GM23248 (cell line): ENCODE data around the gene ZBTB20. TPM values are rescaled to one million over a fixed set of nuclear protein-coding genes. Genes with fewer than 3 reads are reported as not detected.

Experiments used
- DNase-seq: peaks from one replicate; pipeline ENCODE4 v3.0.0-alpha.2; 2015
- H2AFZ ChIP-seq: fragments of 200-600 bp; sonication (generic); 2 replicates; pipeline ENCODE4 v1.6.1; 2016; ENCODE audit warnings: antibody characterized with exemption
- H3F3A ChIP-seq: fragments of 200-600 bp; sonication (generic); 2 replicates; pipeline ENCODE4 v1.6.1; 2016; ENCODE audit warnings: mild to moderate bottlenecking, antibody characterized with exemption, mixed run types; ENCODE audit not compliant: insufficient read depth
- H3K27ac ChIP-seq: fragments of 200-600 bp; sonication (generic); 2 replicates; pipeline ENCODE4 v1.5.1; 2016; ENCODE audit warnings: mild to moderate bottlenecking
- H3K27me3 ChIP-seq: fragments of 200-600 bp; sonication (generic); replicated peaks from 2 replicates; pipeline ENCODE4 v1.6.1; 2016; ENCODE audit warnings: mild to moderate bottlenecking; ENCODE audit not compliant: insufficient read depth
- H3K36me3 ChIP-seq: fragments of 200-600 bp; sonication (generic); 2 replicates; pipeline ENCODE4 v1.6.1; 2016; ENCODE audit warnings: low read depth, mild to moderate bottlenecking
- H3K4me1 ChIP-seq: fragments of 200-600 bp; sonication (generic); 2 replicates; pipeline ENCODE4 v1.6.1; 2016; ENCODE audit warnings: mild to moderate bottlenecking; ENCODE audit not compliant: insufficient read depth
- H3K4me2 ChIP-seq: fragments of 200-600 bp; sonication (generic); one replicate; pipeline ENCODE4 v1.6.1; 2016; ENCODE audit warnings: mild to moderate bottlenecking; ENCODE audit not compliant: unreplicated experiment
- H3K4me3 ChIP-seq: fragments of 200-600 bp; sonication (generic); 2 replicates; pipeline ENCODE4 v1.5.1; 2016; ENCODE audit warnings: mild to moderate bottlenecking
- H3K79me2 ChIP-seq: fragments of 200-600 bp; sonication (generic); 2 replicates; pipeline ENCODE4 v1.6.1; 2016; ENCODE audit warnings: mild to moderate bottlenecking; ENCODE audit not compliant: insufficient read depth
- H3K9ac ChIP-seq: fragments of 200-600 bp; sonication (generic); 2 replicates; pipeline ENCODE4 v1.6.1; 2016; ENCODE audit warnings: mild to moderate bottlenecking
- H3K9me2 ChIP-seq: fragments of 200-600 bp; sonication (generic); 2 replicates; pipeline ENCODE4 v1.6.1; 2016; ENCODE audit warnings: mixed run types, mild to moderate bottlenecking, moderate library complexity; ENCODE audit not compliant: insufficient read depth
- H3K9me3 ChIP-seq: fragments of 200-600 bp; sonication (generic); one replicate; pipeline ENCODE4 v1.6.1; 2017; ENCODE audit warnings: low read depth
- H4K20me1 ChIP-seq: fragments of 200-600 bp; sonication (generic); 2 replicates; pipeline ENCODE4 v1.6.0; 2016; ENCODE audit not compliant: insufficient read depth
- EZH2 ChIP-seq: fragments of 200-600 bp; sonication (generic); IDR thresholded peaks from 2 replicates; pipeline ENCODE4 v1.6.1; 2018; ENCODE audit warnings: antibody characterized with exemption, mild to moderate bottlenecking; ENCODE audit not compliant: insufficient read depth, poor library complexity, severe bottlenecking
- EZH2phosphoT487 ChIP-seq: fragments of 200-600 bp; sonication (generic); IDR thresholded peaks from 2 replicates; pipeline ENCODE4 v1.6.1; 2018; ENCODE audit warnings: antibody characterized with exemption, moderate library complexity, mild to moderate bottlenecking, low read depth; ENCODE audit not compliant: insufficient read depth
- WGBS, 2 experiments: methylation state at CpG; one replicate each; pipeline ENCODE4 v1.1.6; 2015 to 2017; ENCODE audit warnings: low lambda C conversion rate in 2 of 2, low coverage in 1 of 2; ENCODE audit errors: missing lambda C conversion rate in 2 of 2; 5-methylcytosine and 5-hydroxymethylcytosine counted together
- in situ Hi-C: fragments of 300-500 bp; cut with MboI; formaldehyde crosslinking; loops from 2 replicates; pipeline ENCODE4 v1.15.0; 2020
- polyA plus RNA-seq: library from polyadenylated mRNA; unstranded; fragments of >200 nt; fragmentation: Nextera tagmentation; extraction: Ambion mirVana; gene quantifications from 2 replicates; pipeline ENCODE4 v1.2.1, GENCODE V29; 2016
- total RNA-seq: library from RNA; depleted of rRNA; stranded (reverse); fragments of >200 nt; shearing (Covaris generic); gene quantifications from 2 replicates; pipeline ENCODE4 v1.2.3, GENCODE V29; 2014

Gene ZBTB20
- total and polyA plus RNA-seq, 2 experiments from 2014 or later: 9.2 to 12.2 TPM

DNA sequence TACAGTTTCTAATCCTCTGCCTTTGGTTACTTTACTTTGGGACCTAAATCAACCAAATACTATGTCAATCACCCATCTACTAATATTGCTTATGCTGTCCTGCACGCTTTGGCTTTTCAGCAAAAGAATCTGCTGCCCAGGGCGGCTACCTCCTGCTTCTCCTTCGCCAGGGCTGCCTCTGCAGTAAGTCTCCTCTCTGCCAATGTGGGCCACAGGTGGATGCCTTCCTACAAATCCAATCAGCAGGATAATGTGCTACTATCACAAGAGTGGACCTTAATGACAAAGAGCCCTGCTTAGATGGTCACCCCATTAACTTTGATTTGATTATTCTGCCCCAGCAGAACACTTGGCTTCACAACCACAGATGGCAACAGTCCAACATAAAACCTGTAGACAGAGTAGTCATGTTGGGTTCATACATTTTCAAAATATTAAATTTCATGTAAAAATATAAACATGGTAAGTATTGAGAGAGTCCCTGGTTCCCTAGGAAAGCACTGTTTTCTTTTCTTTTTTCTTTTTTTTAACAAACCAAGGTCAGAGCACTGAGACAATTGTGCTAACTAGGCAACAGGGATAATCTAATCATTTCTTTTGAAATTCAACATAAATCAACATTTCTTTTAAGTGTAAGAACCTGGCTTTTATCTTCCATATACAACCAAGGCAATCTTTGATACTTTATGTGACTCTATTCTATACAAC is 298.3 kb downstream of the ZBTB20 start:
- Histone ChIP-seq H4K20me1 (no peaks in the 10 kb centered on the region), H3F3A (no peaks in the 10 kb centered on the region), H3K4me1 (peaks cover 15% of the 10 kb centered on the region), H3K9me3 (no peaks in the 10 kb centered on the region), H3K9ac (no peak overlapping the region), H3K36me3 (no peaks in the 10 kb centered on the region), H3K4me2 (no peak overlapping the region), H3K79me2 (no peaks in the 10 kb centered on the region), H2AFZ (no peak overlapping the region), H3K27me3 (no peaks in the 10 kb centered on the region), H3K4me3 (no peak overlapping the region), H3K27ac (no peak overlapping the region), H3K9me2 (no peaks in the 10 kb centered on the region)
- in situ Hi-C loops: loop anchor here (25.0 kb wide), 1 partner anchor 964 kb away; no protein-coding TSS in a partner anchor
- 95% methylated on average over 3 of the region's 3 CpGs for WGBS, 2 experiments
- DNase-seq: no peak
- TF ChIP-seq EZH2phosphoT487: no peak
- no peak for TF ChIP-seq EZH2

- Histone ChIP-seq H3K4me1 (peaks cover 15% of the 10 kb centered on the region), H3K36me3 (no peaks in the 10 kb centered on the region), H3K4me3 (no peak overlapping the region), H3K9me2 (no peaks in the 10 kb centered on the region), H2AFZ (no peak overlapping the region), H3F3A (no peaks in the 10 kb centered on the region), H3K27ac (no peak overlapping the region), H3K9ac (no peak overlapping the region), H3K9me3 (no peaks in the 10 kb centered on the region), H3K27me3 (no peaks in the 10 kb centered on the region), H3K79me2 (no peaks in the 10 kb centered on the region), H3K4me2 (no peak overlapping the region), H4K20me1 (no peaks in the 10 kb centered on the region)
- DNase-seq: no peak
- in situ Hi-C loops: loop anchor here (25.0 kb wide), 1 partner anchor 964 kb away; no protein-coding TSS in a partner anchor
- 97 to 98% methylated on average over 7 of the region's 7 CpGs for WGBS, 2 experiments
- TF ChIP-seq EZH2 (no peak), EZH2phosphoT487 (no peak)
These were observed 299.0 kb downstream of the ZBTB20 start for GRCh38 chr3:114848082-114848481.

DNA sequence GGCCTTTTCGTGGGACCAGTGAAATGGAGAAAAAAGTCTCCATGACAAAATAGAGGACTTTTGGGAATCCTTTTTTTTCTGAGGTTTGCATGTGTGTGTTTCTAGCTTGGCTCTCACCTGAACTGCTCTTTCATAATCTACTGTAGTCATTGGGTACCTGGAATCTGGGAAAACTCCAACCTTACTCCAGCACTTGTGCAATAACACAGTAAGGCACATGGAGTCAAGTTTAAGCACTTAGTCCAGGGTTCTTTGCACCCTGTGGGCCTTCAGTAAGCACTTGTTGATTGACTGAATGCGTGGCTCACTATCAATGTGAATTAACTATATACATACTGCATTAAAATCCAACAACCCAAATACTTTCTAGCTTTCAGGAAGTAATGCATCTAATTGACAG is 299.5 kb downstream of the ZBTB20 start:
- Histone ChIP-seq H3K27me3 (no peaks in the 10 kb centered on the region), H3F3A (no peaks in the 10 kb centered on the region), H2AFZ (no peak overlapping the region), H3K36me3 (no peaks in the 10 kb centered on the region), H3K9me2 (no peaks in the 10 kb centered on the region), H3K4me1 (peaks cover 15% of the 10 kb centered on the region), H3K27ac (no peak overlapping the region), H3K4me3 (no peak overlapping the region), H3K4me2 (no peak overlapping the region), H3K79me2 (no peaks in the 10 kb centered on the region), H3K9me3 (no peaks in the 10 kb centered on the region), H3K9ac (no peak overlapping the region), H4K20me1 (no peaks in the 10 kb centered on the region)
- in situ Hi-C loops: loop anchor here (25.0 kb wide), 1 partner anchor 965 kb away; no protein-coding TSS in a partner anchor
- no peak for DNase-seq
- 65 to 72% methylated on average over 2 of the region's 2 CpGs for WGBS, 2 experiments
- TF ChIP-seq EZH2 (no peak), EZH2phosphoT487 (no peak)

GRCh38 chr3:114846779-114847178 is 300.3 kb downstream of the ZBTB20 start:
- H3K79me2 ChIP-seq: no peaks in the 10 kb centered on the region
- H3K4me3 ChIP-seq: no peak overlapping the region
- no peaks in the 10 kb centered on the region for H3F3A ChIP-seq
- WGBS, 2 experiments: 69 to 70% methylated on average over 3 of the region's 3 CpGs
- 0 out of 2 replicates have a peak overlapping the region, but pooled peaks have one; percentile 42 for H2AFZ ChIP-seq
- no peaks in the 10 kb centered on the region for H4K20me1 ChIP-seq
- H3K9me3 ChIP-seq: no peaks in the 10 kb centered on the region
- no peak for TF ChIP-seq EZH2phosphoT487
- TF ChIP-seq EZH2: no peak
- no peaks in the 10 kb centered on the region for H3K9me2 ChIP-seq
- peak overlapping the region; percentile 37 for H3K4me2 ChIP-seq
- H3K4me1 ChIP-seq: peaks cover 15% of the 10 kb centered on the region
- H3K27me3 ChIP-seq: no peaks in the 10 kb centered on the region
- in situ Hi-C loops: loop anchor here (25.0 kb wide), 1 partner anchor 966 kb away; no protein-coding TSS in a partner anchor
- peak; percentile 57 for DNase-seq
- H3K27ac ChIP-seq: peak overlapping the region; percentile 50
- H3K36me3 ChIP-seq: no peaks in the 10 kb centered on the region
- no peak overlapping the region for H3K9ac ChIP-seq
